MM.1S (cell line): Measurements from ENCODE around the gene VPS35.

Source experiments
- DNase-seq: peaks from one replicate; pipeline ENCODE4 v3.0.0-alpha.2; 2015
- H2AFZ ChIP-seq: fragments of 300-600 bp; sonication (generic); 2 replicates; pipeline ENCODE4 v1.6.0; 2016; ENCODE audit warnings: antibody characterized with exemption, low read length
- H3F3A ChIP-seq: fragments of 300-600 bp; sonication (generic); 2 replicates; pipeline ENCODE4 v1.6.1; 2016; ENCODE audit warnings: mild to moderate bottlenecking, antibody characterized with exemption, low read length, moderate library complexity, mixed read lengths; ENCODE audit not compliant: insufficient read depth
- H3K27ac ChIP-seq: fragments of 300-600 bp; sonication (generic); 2 replicates; pipeline ENCODE4 v1.5.1; 2016; ENCODE audit warnings: mild to moderate bottlenecking, low read length
- H3K27me3 ChIP-seq: fragments of 300-600 bp; sonication (generic); replicated peaks from 2 replicates; pipeline ENCODE4 v1.6.0; 2016; ENCODE audit warnings: low read length; ENCODE audit not compliant: insufficient read depth
- H3K36me3 ChIP-seq: fragments of 300-600 bp; sonication (generic); replicated peaks from 2 replicates; pipeline ENCODE4 v1.6.1; 2016; ENCODE audit warnings: mild to moderate bottlenecking, low read length, mixed read lengths; ENCODE audit not compliant: insufficient read depth
- H3K4me1 ChIP-seq: fragments of 300-600 bp; sonication (generic); 2 replicates; pipeline ENCODE4 v1.6.1; 2016; ENCODE audit warnings: low read length, mixed read lengths
- H3K4me2 ChIP-seq: fragments of 300-600 bp; sonication (generic); 2 replicates; pipeline ENCODE4 v1.6.0; 2016; ENCODE audit warnings: low read depth, low read length
- H3K4me3 ChIP-seq: fragments of 300-600 bp; sonication (generic); 2 replicates; pipeline ENCODE4 v1.5.1; 2016; ENCODE audit warnings: low read length, mixed read lengths
- H3K79me2 ChIP-seq: fragments of 300-600 bp; sonication (generic); 2 replicates; pipeline ENCODE4 v1.6.1; 2016; ENCODE audit warnings: mixed run types, low read length, mixed read lengths
- H3K9ac ChIP-seq: fragments of 300-600 bp; sonication (generic); 2 replicates; pipeline ENCODE4 v1.6.1; 2016; ENCODE audit warnings: low read length, mixed read lengths
- H3K9me2 ChIP-seq: fragments of 300-600 bp; sonication (generic); replicated peaks from 2 replicates; pipeline ENCODE4 v1.6.1; 2016; ENCODE audit warnings: mild to moderate bottlenecking, low read length, mixed read lengths; ENCODE audit not compliant: insufficient read depth
- H3K9me3 ChIP-seq: fragments of 300-600 bp; sonication (generic); replicated peaks from 2 replicates; pipeline ENCODE4 v1.6.1; 2016; ENCODE audit warnings: mild to moderate bottlenecking, low read length, mixed read lengths; ENCODE audit not compliant: insufficient read depth
- H4K20me1 ChIP-seq: fragments of 300-600 bp; sonication (generic); 2 replicates; pipeline ENCODE4 v1.6.1; 2016; ENCODE audit warnings: mild to moderate bottlenecking, low read length, moderate library complexity, mixed read lengths; ENCODE audit not compliant: insufficient read depth
- EZH2 ChIP-seq: fragments of 300-600 bp; sonication (generic); optimal IDR thresholded peaks from 2 replicates; pipeline ENCODE3; 2017; ENCODE audit warnings: low read depth, mild to moderate bottlenecking, antibody characterized with exemption, low read length, mixed read lengths
- EZH2phosphoT487 ChIP-seq: fragments of 300-600 bp; sonication (generic); IDR thresholded peaks from 2 replicates; pipeline ENCODE4 v1.6.1; 2018; ENCODE audit warnings: antibody characterized with exemption, low read length
- TF ChIP-seq, protein P1 (sequence below): fragments of 300-600 bp; sonication (generic); IDR thresholded peaks from 2 replicates; pipeline ENCODE4 v1.5.1; 2016; ENCODE audit warnings: antibody characterized with exemption, low read length, mixed read lengths

VPS35 gene

GRCh38 chr16:46713634-46714033 lies 24.7 kb upstream of the VPS35 start:
- no peak for DNase-seq
- Histone ChIP-seq H4K20me1 (no peaks in the 10 kb centered on the region), H3K4me3 (no peak overlapping the region), H3K27ac (no peak overlapping the region), H3K27me3 (no peaks in the 10 kb centered on the region), H3F3A (no peaks in the 10 kb centered on the region), H3K4me1 (no peaks in the 10 kb centered on the region; the same call in 1 of the 2 replicates), H2AFZ (no peak overlapping the region), H3K9me3 (no peaks in the 10 kb centered on the region), H3K79me2 (no peaks in the 10 kb centered on the region), H3K9me2 (no peaks in the 10 kb centered on the region), H3K4me2 (no peak overlapping the region), H3K9ac (no peak overlapping the region), H3K36me3 (no peaks in the 10 kb centered on the region)
- TF ChIP-seq, protein P1, sequence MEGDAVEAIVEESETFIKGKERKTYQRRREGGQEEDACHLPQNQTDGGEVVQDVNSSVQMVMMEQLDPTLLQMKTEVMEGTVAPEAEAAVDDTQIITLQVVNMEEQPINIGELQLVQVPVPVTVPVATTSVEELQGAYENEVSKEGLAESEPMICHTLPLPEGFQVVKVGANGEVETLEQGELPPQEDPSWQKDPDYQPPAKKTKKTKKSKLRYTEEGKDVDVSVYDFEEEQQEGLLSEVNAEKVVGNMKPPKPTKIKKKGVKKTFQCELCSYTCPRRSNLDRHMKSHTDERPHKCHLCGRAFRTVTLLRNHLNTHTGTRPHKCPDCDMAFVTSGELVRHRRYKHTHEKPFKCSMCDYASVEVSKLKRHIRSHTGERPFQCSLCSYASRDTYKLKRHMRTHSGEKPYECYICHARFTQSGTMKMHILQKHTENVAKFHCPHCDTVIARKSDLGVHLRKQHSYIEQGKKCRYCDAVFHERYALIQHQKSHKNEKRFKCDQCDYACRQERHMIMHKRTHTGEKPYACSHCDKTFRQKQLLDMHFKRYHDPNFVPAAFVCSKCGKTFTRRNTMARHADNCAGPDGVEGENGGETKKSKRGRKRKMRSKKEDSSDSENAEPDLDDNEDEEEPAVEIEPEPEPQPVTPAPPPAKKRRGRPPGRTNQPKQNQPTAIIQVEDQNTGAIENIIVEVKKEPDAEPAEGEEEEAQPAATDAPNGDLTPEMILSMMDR, result no peak
- TF ChIP-seq EZH2, result no peak
- TF ChIP-seq EZH2phosphoT487, result no peak

- Histone ChIP-seq H3F3A (no peaks in the 10 kb centered on the region), H3K9me3 (no peaks in the 10 kb centered on the region), H3K9me2 (no peaks in the 10 kb centered on the region), H4K20me1 (no peaks in the 10 kb centered on the region), H2AFZ (no peak overlapping the region), H3K36me3 (no peaks in the 10 kb centered on the region), H3K4me3 (no peak overlapping the region), H3K4me2 (no peak overlapping the region), H3K27ac (no peak overlapping the region), H3K4me1 (no peaks in the 10 kb centered on the region; the same call in 1 of the 2 replicates), H3K79me2 (no peaks in the 10 kb centered on the region), H3K9ac (no peak overlapping the region), H3K27me3 (no peaks in the 10 kb centered on the region)
- TF ChIP-seq EZH2phosphoT487, result no peak
- DNase-seq, result no peak
Measured at GRCh38 chr16:46712911-46713310, 23.9 kb upstream of the VPS35 start.

DNA sequence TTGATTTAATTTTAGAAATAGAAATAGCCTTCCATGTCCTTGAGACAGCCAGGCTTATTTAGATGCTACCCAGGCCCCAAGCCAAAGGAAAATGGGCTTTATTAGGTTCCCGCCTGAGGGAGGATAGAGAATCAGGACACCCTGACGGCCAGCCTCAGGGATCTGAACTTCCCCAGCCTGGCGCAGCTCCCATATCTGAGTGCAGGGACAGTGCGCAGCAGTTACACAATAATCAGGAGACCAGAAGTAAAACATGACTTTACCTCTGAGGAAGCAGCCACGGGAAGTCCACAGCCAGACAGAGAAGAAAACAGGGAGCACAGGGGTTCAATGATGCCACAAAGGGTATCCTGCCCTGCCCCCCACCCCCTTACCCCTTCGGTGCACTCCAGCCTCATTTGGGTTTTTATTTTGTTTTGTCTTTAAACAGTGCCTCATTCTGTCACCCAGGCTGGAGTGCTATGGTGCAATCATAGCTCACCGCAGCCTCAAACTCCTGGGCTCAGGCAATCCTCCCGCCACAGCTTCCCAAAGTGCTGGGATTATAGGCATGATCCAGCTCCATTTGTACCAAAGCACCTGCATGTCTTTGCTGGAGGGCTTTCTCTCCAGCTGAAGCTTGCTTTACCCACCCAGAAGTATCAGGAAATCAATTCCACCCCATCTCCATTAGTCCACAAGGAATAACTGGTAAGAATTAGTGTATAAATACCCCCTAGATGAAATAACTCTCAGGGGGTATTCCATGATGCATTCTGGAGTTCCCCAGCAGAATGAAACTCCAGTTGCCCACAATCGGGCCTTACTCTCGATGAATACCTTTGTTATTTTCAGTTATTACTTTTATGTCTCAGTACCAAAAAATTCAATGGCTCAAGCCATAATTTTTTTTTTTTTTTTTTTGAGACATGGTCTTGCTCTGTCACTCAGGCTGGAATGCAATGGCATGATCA lies 22.4 kb upstream of the VPS35 start:
- no peak overlapping the region for H3K4me3 ChIP-seq
- H3K4me1 ChIP-seq, result no peaks in the 10 kb centered on the region; the same call in 1 of the 2 replicates
- H3F3A ChIP-seq, result no peaks in the 10 kb centered on the region
- H3K9me2 ChIP-seq, result no peaks in the 10 kb centered on the region
- no peaks in the 10 kb centered on the region for H3K9me3 ChIP-seq
- no peaks in the 10 kb centered on the region for H3K27me3 ChIP-seq
- no peak overlapping the region for H3K9ac ChIP-seq
- DNase-seq, result no peak
- no peak overlapping the region for H2AFZ ChIP-seq
- TF ChIP-seq, protein P1, result no peak
- no peak for TF ChIP-seq EZH2
- no peak for TF ChIP-seq EZH2phosphoT487
- no peaks in the 10 kb centered on the region for H3K79me2 ChIP-seq
- no peak overlapping the region for H3K27ac ChIP-seq
- no peaks in the 10 kb centered on the region for H3K36me3 ChIP-seq
- no peaks in the 10 kb centered on the region for H4K20me1 ChIP-seq
- H3K4me2 ChIP-seq, result no peak overlapping the region
